ENCODE data around the gene SYCE1.
"Not testable (repeated sequence)": the region's sequence is repeated elsewhere in the genome, so short reads cannot be mapped to it uniquely, and the experiment has no call there.

SYCE1 gene

GRCh38 chr10:133530506-133530905 is 34.9 kb downstream of the SYCE1 start:
- Histone ChIP-seq H3K27me3 (ENCODE audit: control insufficient read depth in 2 of 2, insufficient read depth in 2 of 2, low read length in 2 of 2) (peaks cover 9 to 24% of the 10 kb centered on the region in 2 donors), H3K9me3 (ENCODE audit: control insufficient read depth in 2 of 2, low read length in 2 of 2) (no peaks in the 10 kb centered on the region), H3K4me3 (ENCODE audit: low read length in 2 of 2) (no peak overlapping the region), H3K27ac (ENCODE audit: low read depth in 2 of 2, low read length in 2 of 2) (no peak overlapping the region), H3K36me3 (ENCODE audit: control insufficient read depth in 2 of 2, insufficient read depth in 2 of 2, low read length in 2 of 2) (no peaks in the 10 kb centered on the region), H3K9ac (ENCODE audit: low read depth in 1 of 2, low read length in 2 of 2) (no peak overlapping the region), H3K4me1 (ENCODE audit: control insufficient read depth in 2 of 2, insufficient read depth in 2 of 2, low read length in 2 of 2) (no peaks in the 10 kb centered on the region)

DNA sequence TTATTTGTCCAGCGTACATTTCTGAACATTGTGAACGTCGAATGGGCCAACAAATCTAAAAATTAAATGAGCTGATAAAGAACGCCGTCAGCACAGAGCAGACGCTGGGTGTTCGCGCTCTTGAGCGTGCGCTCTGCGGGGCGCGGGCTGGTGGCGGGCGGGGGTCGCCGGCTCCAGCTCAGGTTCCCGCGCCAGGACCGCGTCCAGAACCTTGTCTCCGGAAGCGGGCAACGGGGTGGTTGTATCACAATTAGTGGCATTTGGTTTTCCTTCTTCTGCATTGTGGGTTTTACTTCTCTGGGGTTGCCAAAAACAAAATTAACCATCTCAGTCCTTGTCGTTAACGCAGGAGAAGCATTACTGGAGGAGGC is 35.8 kb downstream of the SYCE1 start:
- H3K4me1 ChIP-seq (ENCODE audit: control insufficient read depth in 2 of 2, insufficient read depth in 2 of 2, low read length in 2 of 2), result no peaks in the 10 kb centered on the region
- no peak overlapping the region for H3K9ac ChIP-seq (ENCODE audit: low read depth in 1 of 2, low read length in 2 of 2)
- peaks cover 9 to 24% of the 10 kb centered on the region in 2 donors for H3K27me3 ChIP-seq (ENCODE audit: control insufficient read depth in 2 of 2, insufficient read depth in 2 of 2, low read length in 2 of 2)
- no peak overlapping the region for H3K27ac ChIP-seq (ENCODE audit: low read depth in 2 of 2, low read length in 2 of 2)
- no peaks in the 10 kb centered on the region for H3K36me3 ChIP-seq (ENCODE audit: control insufficient read depth in 2 of 2, insufficient read depth in 2 of 2, low read length in 2 of 2)
- H3K9me3 ChIP-seq (ENCODE audit: control insufficient read depth in 2 of 2, low read length in 2 of 2), result no peaks in the 10 kb centered on the region
- H3K4me3 ChIP-seq (ENCODE audit: low read length in 2 of 2), result no peak overlapping the region

DNA sequence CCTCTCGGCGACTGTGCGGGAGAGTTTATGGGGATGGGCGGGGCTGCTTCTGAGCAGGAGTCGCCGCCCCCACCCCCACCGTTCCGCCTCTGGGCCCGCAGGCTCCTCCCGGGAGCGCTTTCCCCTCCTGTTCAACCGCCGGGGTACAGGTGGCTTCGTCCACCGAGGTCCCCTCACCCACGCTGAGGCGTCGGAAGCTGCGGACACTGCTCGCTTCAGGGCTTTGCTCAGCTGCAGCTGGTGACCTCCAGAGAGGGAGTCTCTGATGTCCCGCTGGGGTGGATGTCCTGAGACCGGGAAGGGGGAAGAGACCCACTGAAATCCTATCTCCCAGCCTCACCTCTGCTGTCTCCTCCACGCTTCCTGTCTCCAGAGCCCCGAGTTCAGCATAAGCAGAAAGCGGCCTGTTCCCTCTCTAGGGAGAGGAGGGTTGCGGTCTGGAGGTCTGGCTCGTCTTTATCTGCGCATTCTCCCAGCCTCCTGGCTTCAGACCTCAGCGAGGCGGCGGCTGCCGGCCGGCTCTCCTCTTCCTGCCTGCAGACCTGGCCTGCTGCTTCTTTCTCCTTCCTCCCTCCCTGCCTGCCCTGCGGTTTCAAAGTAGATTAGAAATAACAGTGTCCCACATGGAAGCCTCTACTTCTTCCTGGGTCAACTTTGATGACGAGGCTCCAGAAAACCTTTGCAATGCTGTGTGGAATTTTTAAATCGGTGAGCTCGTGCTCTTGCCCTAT is 36.4 kb downstream of the SYCE1 start:
- H3K9me3 ChIP-seq (ENCODE audit: control insufficient read depth in 2 of 2, low read length in 2 of 2), result no peaks in the 10 kb centered on the region
- H3K27ac ChIP-seq (ENCODE audit: low read depth in 2 of 2, low read length in 2 of 2), result no peak overlapping the region
- H3K36me3 ChIP-seq (ENCODE audit: control insufficient read depth in 2 of 2, insufficient read depth in 2 of 2, low read length in 2 of 2), result no peaks in the 10 kb centered on the region
- H3K27me3 ChIP-seq (ENCODE audit: control insufficient read depth in 2 of 2, insufficient read depth in 2 of 2, low read length in 2 of 2), result peaks cover 9 to 24% of the 10 kb centered on the region in 2 donors
- H3K9ac ChIP-seq (ENCODE audit: low read depth in 1 of 2, low read length in 2 of 2), result no peak overlapping the region
- H3K4me1 ChIP-seq (ENCODE audit: control insufficient read depth in 2 of 2, insufficient read depth in 2 of 2, low read length in 2 of 2), result no peaks in the 10 kb centered on the region
- H3K4me3 ChIP-seq (ENCODE audit: low read length in 2 of 2), result no peak overlapping the region

GRCh38 chr10:133528296-133528844 is 37.0 kb downstream of the SYCE1 start:
- no peaks in the 10 kb centered on the region for H3K36me3 ChIP-seq (ENCODE audit: control insufficient read depth in 2 of 2, insufficient read depth in 2 of 2, low read length in 2 of 2)
- H3K27ac ChIP-seq (ENCODE audit: low read depth in 2 of 2, low read length in 2 of 2), result no peak overlapping the region

DNA sequence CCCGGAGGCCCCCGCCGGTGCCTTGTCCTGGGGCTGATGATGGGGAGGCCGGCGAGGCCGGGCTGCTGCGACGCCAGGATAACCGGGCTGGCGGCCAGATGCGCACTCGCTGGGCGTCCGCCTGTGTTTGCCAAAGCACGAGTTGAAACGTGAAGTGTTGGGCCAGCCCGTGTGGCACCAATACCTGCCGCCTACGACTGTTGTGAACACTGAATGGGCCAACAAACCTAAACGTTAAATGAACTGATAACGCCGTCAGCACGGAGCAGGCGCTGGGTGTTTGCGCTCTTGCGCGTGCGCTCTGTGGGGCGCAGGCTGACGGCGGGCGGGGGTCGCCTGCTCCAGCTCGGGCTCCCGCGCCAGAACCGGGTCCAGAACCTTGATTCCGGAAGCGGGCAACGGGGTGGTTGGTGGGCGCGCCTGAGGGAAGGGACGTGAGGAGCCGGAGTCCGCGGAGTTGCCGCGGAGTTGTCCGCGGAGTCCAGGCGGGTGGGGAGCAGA is 37.6 kb downstream of the SYCE1 start:
- Histone ChIP-seq H3K4me1 (ENCODE audit: control insufficient read depth in 2 of 2, insufficient read depth in 2 of 2, low read length in 2 of 2) (no peaks in the 10 kb centered on the region), H3K9ac (ENCODE audit: low read depth in 1 of 2, low read length in 2 of 2) (no peak overlapping the region), H3K36me3 (ENCODE audit: control insufficient read depth in 2 of 2, insufficient read depth in 2 of 2, low read length in 2 of 2) (no peaks in the 10 kb centered on the region), H3K9me3 (ENCODE audit: control insufficient read depth in 2 of 2, low read length in 2 of 2) (no peaks in the 10 kb centered on the region), H3K27me3 (ENCODE audit: control insufficient read depth in 2 of 2, insufficient read depth in 2 of 2, low read length in 2 of 2) (peaks cover 9 to 24% of the 10 kb centered on the region in 2 donors), H3K4me3 (ENCODE audit: low read length in 2 of 2) (no peak overlapping the region), H3K27ac (ENCODE audit: low read depth in 2 of 2, low read length in 2 of 2) (no peak overlapping the region)

More at GRCh38 chr10:133528296-133528844, 37.0 kb downstream of the SYCE1 start:
- Histone ChIP-seq H3K4me3 (ENCODE audit: low read length in 2 of 2) (no peak overlapping the region), H3K4me1 (ENCODE audit: control insufficient read depth in 2 of 2, insufficient read depth in 2 of 2, low read length in 2 of 2) (no peaks in the 10 kb centered on the region), H3K27me3 (ENCODE audit: control insufficient read depth in 2 of 2, insufficient read depth in 2 of 2, low read length in 2 of 2) (peaks cover 9 to 24% of the 10 kb centered on the region in 2 donors), H3K9ac (ENCODE audit: low read depth in 1 of 2, low read length in 2 of 2) (no peak overlapping the region), H3K9me3 (ENCODE audit: control insufficient read depth in 2 of 2, low read length in 2 of 2) (no peaks in the 10 kb centered on the region)

DNA sequence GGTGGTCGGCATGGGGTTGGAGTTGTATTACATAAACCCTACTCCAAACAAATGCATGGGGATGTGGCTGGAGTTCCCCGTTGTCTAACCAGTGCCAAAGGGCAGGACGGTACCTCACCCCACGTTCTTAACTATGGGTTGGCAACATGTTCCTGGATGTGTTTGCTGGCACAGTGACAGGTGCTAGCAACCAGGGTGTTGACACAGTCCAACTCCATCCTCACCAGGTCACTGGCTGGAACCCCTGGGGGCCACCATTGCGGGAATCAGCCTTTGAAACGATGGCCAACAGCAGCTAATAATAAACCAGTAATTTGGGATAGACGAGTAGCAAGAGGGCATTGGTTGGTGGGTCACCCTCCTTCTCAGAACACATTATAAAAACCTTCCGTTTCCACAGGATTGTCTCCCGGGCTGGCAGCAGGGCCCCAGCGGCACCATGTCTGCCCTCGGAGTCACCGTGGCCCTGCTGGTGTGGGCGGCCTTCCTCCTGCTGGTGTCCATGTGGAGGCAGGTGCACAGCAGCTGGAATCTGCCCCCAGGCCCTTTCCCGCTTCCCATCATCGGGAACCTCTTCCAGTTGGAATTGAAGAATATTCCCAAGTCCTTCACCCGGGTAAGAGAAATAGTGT is 38.3 kb downstream of the SYCE1 start, which contains the start of gene CYP2E1:
TSS of gene CYP2E1 (plus strand) at position 407 of the 632 bp plus-strand sequence. CDS start at position 440, 33 bp downstream.
- Histone ChIP-seq H3K36me3 (ENCODE audit: control insufficient read depth in 2 of 2, insufficient read depth in 2 of 2, low read length in 2 of 2) (no peaks in the 10 kb centered on the region), H3K9me3 (ENCODE audit: control insufficient read depth in 2 of 2, low read length in 2 of 2) (no peaks in the 10 kb centered on the region), H3K27ac (ENCODE audit: low read depth in 2 of 2, low read length in 2 of 2) (no peak within 1 kb of the TSS), H3K27me3 (ENCODE audit: control insufficient read depth in 2 of 2, insufficient read depth in 2 of 2, low read length in 2 of 2) (peaks cover 9 to 24% of the 10 kb centered on the region in 2 donors), H3K9ac (ENCODE audit: low read depth in 1 of 2, low read length in 2 of 2) (no peak within 1 kb of the TSS), H3K4me1 (ENCODE audit: control insufficient read depth in 2 of 2, insufficient read depth in 2 of 2, low read length in 2 of 2) (no peaks in the 10 kb centered on the region), H3K4me3 (ENCODE audit: low read length in 2 of 2) (no peak within 1 kb of the TSS)

DNA sequence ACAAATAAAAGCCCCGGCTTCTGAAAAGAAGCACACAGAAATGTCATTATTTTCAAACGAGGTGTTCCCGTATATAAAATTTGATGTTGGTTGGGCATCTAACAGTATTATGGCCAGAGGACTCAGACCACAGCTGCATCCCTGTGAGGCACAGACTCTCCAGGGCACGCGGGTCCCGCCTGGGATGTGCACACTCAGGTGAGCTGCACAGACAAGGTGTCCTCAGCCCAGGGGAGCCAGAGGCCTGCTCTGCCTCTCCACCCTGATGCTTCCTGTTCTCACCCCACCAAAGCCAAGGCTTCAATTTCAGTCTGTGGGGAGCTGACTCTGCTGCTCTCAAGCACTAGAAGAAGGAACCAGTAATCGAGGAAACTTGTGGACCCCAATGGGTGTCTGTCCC is 39.9 kb downstream of the SYCE1 start:
- no peak overlapping the region for H3K27ac ChIP-seq (ENCODE audit: low read depth in 2 of 2, low read length in 2 of 2)
- H3K9ac ChIP-seq (ENCODE audit: low read depth in 1 of 2, low read length in 2 of 2), result no peak overlapping the region
- H3K36me3 ChIP-seq (ENCODE audit: control insufficient read depth in 2 of 2, insufficient read depth in 2 of 2, low read length in 2 of 2), result no peaks in the 10 kb centered on the region
- H3K4me1 ChIP-seq (ENCODE audit: control insufficient read depth in 2 of 2, insufficient read depth in 2 of 2, low read length in 2 of 2), result peaks cover 0 to 3% of the 10 kb centered on the region in 2 donors
- no peak overlapping the region for H3K4me3 ChIP-seq (ENCODE audit: low read length in 2 of 2)
- no peaks in the 10 kb centered on the region for H3K9me3 ChIP-seq (ENCODE audit: control insufficient read depth in 2 of 2, low read length in 2 of 2)
- peaks cover 7 to 24% of the 10 kb centered on the region in 2 donors for H3K27me3 ChIP-seq (ENCODE audit: control insufficient read depth in 2 of 2, insufficient read depth in 2 of 2, low read length in 2 of 2)

DNA sequence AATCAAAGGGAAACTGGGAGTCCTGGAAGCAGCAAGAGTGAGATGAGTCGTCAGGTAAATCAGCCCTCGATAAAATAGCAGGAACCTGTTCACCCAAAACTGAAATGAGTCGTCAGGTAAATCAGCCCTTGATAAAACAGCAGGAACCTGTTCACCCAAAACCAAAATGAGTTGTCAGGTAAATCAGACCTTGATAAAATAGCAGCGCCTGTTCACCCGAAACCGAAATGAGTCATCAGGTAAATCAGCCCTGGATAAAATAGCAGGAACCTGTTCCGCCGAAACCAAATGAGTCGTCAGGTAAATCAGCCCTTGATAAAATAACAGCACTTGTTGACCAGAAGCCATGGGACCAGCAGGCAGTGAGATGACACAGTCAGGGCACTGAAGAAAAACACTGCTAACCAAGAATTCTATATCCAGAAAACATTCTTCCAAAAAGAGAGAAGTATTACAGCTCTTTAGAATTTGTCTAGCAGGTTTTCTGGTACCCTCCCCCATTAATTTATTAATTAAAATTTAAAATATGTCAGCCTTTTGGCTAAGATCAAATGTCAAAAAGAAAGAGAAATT is 41.7 kb downstream of the SYCE1 start:
- no peaks in the 10 kb centered on the region for H3K36me3 ChIP-seq (ENCODE audit: control insufficient read depth in 2 of 2, insufficient read depth in 2 of 2, low read length in 2 of 2)
- H3K9ac ChIP-seq (ENCODE audit: low read depth in 1 of 2, low read length in 2 of 2), result no peak overlapping the region
- H3K9me3 ChIP-seq (ENCODE audit: control insufficient read depth in 2 of 2, low read length in 2 of 2), result no peaks in the 10 kb centered on the region
- H3K4me3 ChIP-seq (ENCODE audit: low read length in 2 of 2), result no peak overlapping the region
- H3K4me1 ChIP-seq (ENCODE audit: control insufficient read depth in 2 of 2, insufficient read depth in 2 of 2, low read length in 2 of 2), result peaks cover 2 to 6% of the 10 kb centered on the region in 2 donors
- H3K27ac ChIP-seq (ENCODE audit: low read depth in 2 of 2, low read length in 2 of 2), result no peak overlapping the region
- H3K27me3 ChIP-seq (ENCODE audit: control insufficient read depth in 2 of 2, insufficient read depth in 2 of 2, low read length in 2 of 2), result peaks cover 3 to 14% of the 10 kb centered on the region in 2 donors

DNA sequence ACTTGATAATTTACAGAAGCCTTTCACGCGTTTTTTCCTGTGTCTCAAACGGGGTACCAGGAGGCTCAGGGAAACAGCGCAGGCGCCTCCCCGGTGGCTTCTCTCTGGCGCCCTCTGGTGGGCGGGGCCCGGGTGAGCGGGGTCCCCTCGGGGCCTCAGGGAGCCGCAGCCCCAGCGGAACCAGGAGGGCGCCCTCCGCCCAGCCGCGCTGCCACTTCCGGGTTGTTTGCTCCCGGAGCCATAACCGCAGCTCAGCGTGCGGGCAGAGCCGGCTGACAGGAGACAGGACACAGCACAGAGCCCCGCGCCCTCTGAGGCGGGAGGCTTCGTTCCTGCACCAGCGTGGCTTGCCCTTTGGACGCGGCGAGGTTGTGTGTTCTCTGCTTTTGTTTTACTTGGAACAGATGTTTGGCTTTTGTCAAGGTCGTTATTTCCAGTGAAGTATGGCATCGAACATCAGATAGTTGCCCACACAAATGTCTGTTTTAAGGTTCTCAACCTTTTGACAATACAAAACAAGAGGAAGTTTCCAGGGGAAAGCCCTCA is 45.1 kb downstream of the SYCE1 start:
- peak overlapping the region; percentile 29 to 54 for H3K9ac ChIP-seq (ENCODE audit: low read depth in 1 of 2, low read length in 2 of 2)
- peak overlapping the region; percentile 63 to 79 for H3K4me3 ChIP-seq (ENCODE audit: low read length in 2 of 2)
- peaks cover 2 to 6% of the 10 kb centered on the region in 2 donors for H3K4me1 ChIP-seq (ENCODE audit: control insufficient read depth in 2 of 2, insufficient read depth in 2 of 2, low read length in 2 of 2)
- no peaks in the 10 kb centered on the region for H3K9me3 ChIP-seq (ENCODE audit: control insufficient read depth in 2 of 2, low read length in 2 of 2)
- H3K27me3 ChIP-seq (ENCODE audit: control insufficient read depth in 2 of 2, insufficient read depth in 2 of 2, low read length in 2 of 2), result no peaks in the 10 kb centered on the region
- H3K36me3 ChIP-seq (ENCODE audit: control insufficient read depth in 2 of 2, insufficient read depth in 2 of 2, low read length in 2 of 2), result no peaks in the 10 kb centered on the region
- H3K27ac ChIP-seq (ENCODE audit: low read depth in 2 of 2, low read length in 2 of 2), result no peak overlapping the region

GRCh38 chr10:133518517-133518916 is 46.9 kb downstream of the SYCE1 start:
- H3K27me3 ChIP-seq (ENCODE audit: control insufficient read depth in 2 of 2, insufficient read depth in 2 of 2, low read length in 2 of 2); H3K27ac ChIP-seq (ENCODE audit: low read depth in 2 of 2, low read length in 2 of 2); H3K9ac ChIP-seq (ENCODE audit: low read depth in 1 of 2, low read length in 2 of 2); H3K9me3 ChIP-seq (ENCODE audit: control insufficient read depth in 2 of 2, low read length in 2 of 2); H3K36me3 ChIP-seq (ENCODE audit: control insufficient read depth in 2 of 2, insufficient read depth in 2 of 2, low read length in 2 of 2); H3K4me3 ChIP-seq (ENCODE audit: low read length in 2 of 2); H3K4me1 ChIP-seq (ENCODE audit: control insufficient read depth in 2 of 2, insufficient read depth in 2 of 2, low read length in 2 of 2): not testable (repeated sequence)

Data from mucosa of rectum (tissue), 2 donors.